BE2C (cell line): ENCODE measurements around the gene BCAP31.

Experiments used
- DNase-seq: peaks from one replicate; pipeline ENCODE4 v3.0.0-alpha.2; 2020
- H3K27me3 ChIP-seq: fragments of 250-450 bp; sonication (Bioruptor Pico); 2 replicates; pipeline ENCODE4 v1.5.1; 2020; ENCODE audit warnings: mild to moderate bottlenecking
- H3K36me3 ChIP-seq: fragments of 250-450 bp; sonication (Bioruptor Pico); 2 replicates; pipeline ENCODE4 v1.5.1; 2020; ENCODE audit warnings: mild to moderate bottlenecking
- H3K4me1 ChIP-seq: fragments of 250-450 bp; sonication (Bioruptor Pico); 2 replicates; pipeline ENCODE4 v1.5.1; 2020
- H3K4me3 ChIP-seq: 2 replicates; pipeline ENCODE4 v1.5.1; 2011; ENCODE audit warnings: low read depth, low read length
- H3K9me3 ChIP-seq: fragments of 250-450 bp; sonication (Bioruptor Pico); 2 replicates; pipeline ENCODE4 v1.5.1; 2020
- TF ChIP-seq, protein P1 (sequence below): IDR thresholded peaks from 2 replicates; pipeline ENCODE4 v1.5.1; 2012; ENCODE audit warnings: mild to moderate bottlenecking, low read depth, low read length

The BCAP31 gene

DNA sequence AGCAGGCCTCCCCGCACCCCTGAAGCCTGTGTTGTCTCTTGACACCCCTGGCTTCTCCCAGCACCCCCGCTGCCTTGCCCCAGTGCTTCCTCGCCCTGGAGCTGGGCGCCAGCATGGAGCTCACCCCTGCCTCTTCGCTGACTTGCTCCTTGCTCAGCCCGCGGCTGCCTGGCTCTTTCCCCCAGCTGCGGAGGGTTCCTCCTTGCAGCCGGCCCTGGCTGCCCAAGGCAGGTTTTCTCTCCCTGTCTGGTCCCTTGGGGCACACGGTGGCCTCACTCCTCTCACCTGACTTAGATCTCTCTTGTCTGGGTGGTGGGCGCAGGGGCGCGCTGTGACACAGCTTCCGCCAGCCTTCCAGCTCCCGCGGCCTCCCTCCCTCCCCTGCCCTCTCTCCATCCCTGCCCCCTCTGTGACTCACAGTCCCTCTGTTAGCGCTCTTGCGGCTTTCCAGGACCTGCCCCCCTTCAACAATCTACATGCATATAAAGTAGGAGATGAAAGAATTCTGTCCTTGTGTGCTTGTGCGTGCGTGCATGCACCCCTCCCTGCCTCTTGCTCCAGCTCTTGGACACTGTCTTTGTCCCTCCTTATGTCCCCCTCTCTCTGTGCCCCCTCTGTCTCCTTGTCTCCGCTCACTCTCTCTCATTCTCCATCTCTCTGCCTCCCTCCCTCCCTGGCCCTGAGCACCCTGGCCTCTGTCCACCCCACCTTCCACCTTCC, 42.1 kb upstream of the BCAP31 start:
- H3K4me1 ChIP-seq, result peaks cover 14% of the 10 kb centered on the region
- H3K9me3 ChIP-seq, result no peaks in the 10 kb centered on the region
- peak; percentile 68 for DNase-seq
- TF ChIP-seq, protein P1, sequence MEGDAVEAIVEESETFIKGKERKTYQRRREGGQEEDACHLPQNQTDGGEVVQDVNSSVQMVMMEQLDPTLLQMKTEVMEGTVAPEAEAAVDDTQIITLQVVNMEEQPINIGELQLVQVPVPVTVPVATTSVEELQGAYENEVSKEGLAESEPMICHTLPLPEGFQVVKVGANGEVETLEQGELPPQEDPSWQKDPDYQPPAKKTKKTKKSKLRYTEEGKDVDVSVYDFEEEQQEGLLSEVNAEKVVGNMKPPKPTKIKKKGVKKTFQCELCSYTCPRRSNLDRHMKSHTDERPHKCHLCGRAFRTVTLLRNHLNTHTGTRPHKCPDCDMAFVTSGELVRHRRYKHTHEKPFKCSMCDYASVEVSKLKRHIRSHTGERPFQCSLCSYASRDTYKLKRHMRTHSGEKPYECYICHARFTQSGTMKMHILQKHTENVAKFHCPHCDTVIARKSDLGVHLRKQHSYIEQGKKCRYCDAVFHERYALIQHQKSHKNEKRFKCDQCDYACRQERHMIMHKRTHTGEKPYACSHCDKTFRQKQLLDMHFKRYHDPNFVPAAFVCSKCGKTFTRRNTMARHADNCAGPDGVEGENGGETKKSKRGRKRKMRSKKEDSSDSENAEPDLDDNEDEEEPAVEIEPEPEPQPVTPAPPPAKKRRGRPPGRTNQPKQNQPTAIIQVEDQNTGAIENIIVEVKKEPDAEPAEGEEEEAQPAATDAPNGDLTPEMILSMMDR, result no peak
- H3K4me3 ChIP-seq, result peak overlapping the region; percentile 43
- H3K36me3 ChIP-seq, result no peaks in the 10 kb centered on the region
- no peaks in the 10 kb centered on the region for H3K27me3 ChIP-seq

DNA sequence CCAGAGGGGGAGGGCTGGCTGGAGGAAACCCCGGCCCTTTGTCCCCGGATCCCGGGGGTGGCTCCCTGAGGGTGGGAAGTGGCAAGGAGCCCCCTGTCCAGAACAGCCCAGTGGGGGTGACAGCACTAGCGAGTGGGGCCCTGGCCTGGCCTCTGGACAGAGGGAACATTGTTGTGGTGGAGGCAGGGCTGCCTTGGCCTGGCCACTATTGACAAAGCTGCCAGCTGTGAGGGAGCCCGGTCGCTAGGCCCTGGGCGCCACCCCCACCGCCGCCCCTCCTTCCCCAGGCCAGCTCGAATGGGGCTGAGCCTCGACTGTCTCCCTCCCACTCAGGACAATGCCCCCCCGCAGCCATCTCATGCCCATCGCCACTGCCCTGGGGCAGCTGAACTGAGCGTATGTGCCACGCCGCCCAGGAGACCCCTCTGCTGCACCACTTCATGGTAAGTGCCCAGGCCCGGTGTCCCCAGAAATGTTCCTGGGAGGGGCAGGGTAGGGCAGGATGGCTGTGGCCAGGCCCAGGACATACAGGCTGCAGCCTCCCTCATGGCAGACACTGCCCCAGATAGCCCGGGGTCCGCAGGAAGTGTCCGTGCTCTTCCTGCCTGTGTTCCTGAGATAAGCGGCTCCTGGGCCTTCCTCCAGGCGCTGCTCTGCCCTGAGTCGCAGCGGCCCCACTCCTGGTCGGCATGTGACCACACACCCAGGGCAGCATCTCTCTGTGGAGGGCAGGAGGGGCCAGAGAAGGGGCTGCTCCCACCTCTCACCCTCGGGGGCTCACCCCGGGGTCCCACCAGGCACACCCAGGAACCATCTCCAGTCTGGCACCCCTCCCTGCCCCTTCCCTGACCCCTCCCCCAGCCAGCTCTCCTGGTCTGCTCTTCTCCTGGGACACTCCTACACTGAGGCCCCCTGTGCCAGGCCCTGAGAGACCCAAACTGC, 41.2 kb upstream of the BCAP31 start:
- Histone ChIP-seq H3K4me3 (peak overlapping the region; percentile 43), H3K9me3 (no peaks in the 10 kb centered on the region), H3K27me3 (no peaks in the 10 kb centered on the region), H3K36me3 (no peaks in the 10 kb centered on the region), H3K4me1 (peaks cover 14% of the 10 kb centered on the region)
- DNase-seq, result peak; percentile 60
- TF ChIP-seq, protein P1, result no peak

DNA sequence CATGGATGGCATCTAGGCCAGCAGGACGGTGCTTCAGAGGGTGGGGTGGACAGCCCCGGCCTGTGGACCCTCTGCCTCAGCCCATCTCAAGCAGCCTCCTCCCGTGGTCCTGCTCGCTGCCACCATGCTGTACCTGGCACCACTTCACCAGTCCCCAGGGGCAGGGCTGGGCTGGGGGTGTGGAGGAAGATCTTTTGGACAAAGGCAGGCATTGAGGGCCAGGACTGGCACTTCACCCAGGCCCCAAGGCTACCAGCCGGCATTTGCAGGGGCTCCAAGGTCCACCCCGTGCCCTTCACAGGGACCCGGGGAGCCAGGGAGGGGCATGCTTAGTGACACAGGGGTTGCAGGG, 40.6 kb upstream of the BCAP31 start:
- no peak for DNase-seq
- Histone ChIP-seq H3K9me3 (no peaks in the 10 kb centered on the region), H3K4me1 (peaks cover 14% of the 10 kb centered on the region), H3K36me3 (no peaks in the 10 kb centered on the region), H3K4me3 (peak overlapping the region; percentile 43), H3K27me3 (no peaks in the 10 kb centered on the region)
- TF ChIP-seq, protein P1, result no peak

DNA sequence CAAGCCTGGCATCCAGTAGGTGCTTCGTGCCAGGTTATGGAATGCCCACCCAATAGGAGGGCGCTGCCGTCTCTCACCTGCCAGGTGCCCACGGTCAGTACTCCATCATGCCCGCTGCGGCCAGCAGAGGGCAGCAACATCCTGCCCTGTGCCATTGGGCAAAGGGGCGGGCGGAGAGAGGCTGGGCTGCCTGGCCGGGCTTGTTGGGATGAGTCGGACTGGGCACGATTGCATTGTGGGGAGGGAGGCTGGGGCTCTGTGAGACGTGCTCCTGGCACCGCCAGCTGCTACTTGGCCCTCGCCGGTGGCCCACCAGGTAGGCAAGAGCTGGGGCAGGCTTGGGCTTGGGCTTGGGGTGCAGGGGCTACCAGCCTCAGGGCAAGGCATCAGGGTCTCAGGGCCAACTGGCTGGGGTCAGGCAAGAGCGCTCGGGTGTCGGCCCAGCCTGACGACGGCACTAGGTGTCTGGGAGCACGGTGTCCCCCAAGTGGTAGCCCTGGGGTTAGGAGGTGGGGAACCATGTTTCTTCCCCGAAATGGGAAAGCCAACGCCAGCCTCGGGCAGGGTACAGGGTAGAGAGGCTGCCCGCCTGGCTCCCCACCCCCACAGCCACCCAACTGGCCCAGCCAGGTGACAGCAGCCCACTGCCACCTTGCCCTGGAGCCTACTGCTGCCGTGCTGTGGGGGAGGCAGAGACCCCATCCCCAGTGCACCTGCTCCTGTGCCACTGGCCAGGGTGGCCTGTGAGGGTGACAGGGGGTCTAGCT, 40.0 kb upstream of the BCAP31 start, which contains the start of gene PLXNB3:
TSS of gene PLXNB3 (plus strand) at position 261 of the 767 bp plus-strand sequence. CDS start 1,287 bp downstream, outside the sequence.
- TF ChIP-seq, protein P1, result peak; percentile 69
- H3K4me3 ChIP-seq, result peak within 1 kb of the TSS; percentile 43
- DNase-seq, result peak; percentile 86
- no peaks in the 10 kb centered on the region for H3K36me3 ChIP-seq
- H3K4me1 ChIP-seq, result peaks cover 14% of the 10 kb centered on the region
- H3K9me3 ChIP-seq, result no peaks in the 10 kb centered on the region
- H3K27me3 ChIP-seq, result no peaks in the 10 kb centered on the region

DNA sequence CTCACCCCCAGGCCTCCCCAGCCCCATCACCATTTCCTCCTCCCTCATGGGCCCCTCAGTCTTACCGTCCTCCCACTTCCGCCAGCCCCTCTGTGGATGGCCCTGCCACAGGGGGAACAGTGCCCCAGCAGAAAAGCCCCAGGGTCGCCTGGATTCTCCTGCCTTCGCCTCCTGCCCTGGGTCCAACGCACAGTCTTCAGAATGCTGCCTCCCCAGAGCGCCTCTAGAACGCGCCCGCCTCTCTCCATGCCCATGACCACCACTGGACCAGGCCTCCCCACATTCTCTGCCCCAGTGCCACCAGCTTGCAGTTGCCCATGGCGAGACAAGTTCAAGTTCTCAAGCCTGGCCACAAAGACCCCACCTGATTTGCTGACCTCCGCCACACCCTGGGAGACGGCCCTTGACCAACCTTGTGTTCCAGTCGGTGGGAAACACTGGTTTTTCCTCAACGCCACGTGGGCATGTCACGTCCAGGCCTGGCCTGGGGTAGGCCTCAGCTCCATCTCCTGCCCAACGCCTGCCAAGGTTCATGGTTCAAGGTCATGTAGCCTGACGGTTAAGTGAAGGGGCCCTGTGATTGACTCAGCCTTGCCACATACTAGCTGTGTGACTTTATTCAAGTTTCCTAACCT, 39.2 kb upstream of the BCAP31 start:
- Histone ChIP-seq H3K4me3 (no peak overlapping the region), H3K9me3 (no peaks in the 10 kb centered on the region), H3K4me1 (peaks cover 14% of the 10 kb centered on the region), H3K36me3 (no peaks in the 10 kb centered on the region), H3K27me3 (no peaks in the 10 kb centered on the region)
- TF ChIP-seq, protein P1, result no peak
- no peak for DNase-seq
